Psoas muscle (tissue), 8 donors: ENCODE measurements around the gene GLYATL1B. TPM values are rescaled to one million over a fixed set of nuclear protein-coding genes. Genes with fewer than 3 reads are reported as not detected.
A peak's percentile ranks its signal among the peaks of the same experiment; 100 is the strongest.

Experiments used
- ATAC-seq, 4 donors: fragments of 200-7000 bp; cut with Tn5 transposase; one replicate each; pipeline ENCODE4 v1.9.1; 2020; ENCODE audit warnings: moderate library complexity in 3 of 4, mild to moderate bottlenecking in 2 of 4
- DNase-seq, 2 donors: peaks; one replicate each; pipeline ENCODE4 v3.0.0-alpha.2; 2020
- H3K27ac ChIP-seq: fragments of 200-600 bp; one replicate; pipeline ENCODE4 v1.8.0; 2022
- H3K27me3 ChIP-seq, 3 donors: fragments of 200-600 bp in 1 of 3; one replicate each; pipeline versions ENCODE4 v1.6.1 to v1.8.0; 2013 to 2022; ENCODE audit warnings: low read length in 2 of 3, mild to moderate bottlenecking in 2 of 3, moderate library complexity in 1 of 3; ENCODE audit not compliant: insufficient read depth in 3 of 3
- H3K36me3 ChIP-seq, 2 donors: fragments of 200-600 bp in 1 of 2; one replicate each; pipeline versions ENCODE4 v1.6.1 to v1.8.0; 2013 to 2022; ENCODE audit warnings: low read depth in 1 of 2, mild to moderate bottlenecking in 1 of 2, moderate library complexity in 1 of 2; ENCODE audit not compliant: insufficient read depth in 1 of 2
- H3K4me1 ChIP-seq: fragments of 200-600 bp; one replicate; pipeline ENCODE4 v1.8.0; 2022
- H3K4me3 ChIP-seq: fragments of 200-600 bp; one replicate; pipeline ENCODE4 v1.8.0; 2022; ENCODE audit warnings: mild to moderate bottlenecking
- H3K9me3 ChIP-seq: fragments of 200-600 bp; one replicate; pipeline ENCODE4 v1.8.0; 2022
- WGBS, 3 donors: extraction: QIAGEN DNeasy Blood & Tissue Kit; methylation state at CpG; one replicate each; pipeline versions ENCODE4 v1.1.6 to v1.1.7; 2013; 5-methylcytosine and 5-hydroxymethylcytosine counted together
- intact Hi-C, 2 donors: fragments of 100-400 bp; cut with DNase I; formaldehyde crosslinking; loops; one replicate each; pipeline versions ENCODE4 v1.11.0 to v1.14.2; 2022
- polyA plus RNA-seq, 3 donors: library from polyadenylated mRNA; stranded (reverse); fragments of 200-250 nt; gene quantifications; one replicate each; pipeline ENCODE4 v1.2.3, GENCODE V29; 2013
- total RNA-seq, 4 donors: library from RNA; stranded (reverse); fragmentation: NEBNext Ultra II Directional in 2 of 4; extraction: Animal tissue kit (Norgen Biotek cat#: 25700) in 2 of 4; gene quantifications; one replicate each; pipeline versions ENCODE4 v1.2.1 to v1.2.4, GENCODE V29; 2021 to 2023
- TF ChIP-seq, protein P1 (sequence below): fragments of 200-600 bp; IDR thresholded peaks from one replicate; pipeline ENCODE4 v1.8.0; 2022; ENCODE audit warnings: antibody characterized with exemption
- donor health status: healthy with polysubstance abuse.
- donor health status: DM: no; HTN: no; CAD: no; lungs with moderate emphysema.
- donor health status: Bipolar disorder and iron deficiency.
- donor health status: healthy.
- donor health status: DM: yes; HTN: yes; CAD: no.
- donor health status: DM: no; HTN: no; CAD: no.
- donor health status: DM: no; HTN: no; CAD: no.
- donor health status: DM: yes; HTN: yes; CAD: no.

GLYATL1B gene
- total and polyA plus RNA-seq, 7 donors: not detected

DNA sequence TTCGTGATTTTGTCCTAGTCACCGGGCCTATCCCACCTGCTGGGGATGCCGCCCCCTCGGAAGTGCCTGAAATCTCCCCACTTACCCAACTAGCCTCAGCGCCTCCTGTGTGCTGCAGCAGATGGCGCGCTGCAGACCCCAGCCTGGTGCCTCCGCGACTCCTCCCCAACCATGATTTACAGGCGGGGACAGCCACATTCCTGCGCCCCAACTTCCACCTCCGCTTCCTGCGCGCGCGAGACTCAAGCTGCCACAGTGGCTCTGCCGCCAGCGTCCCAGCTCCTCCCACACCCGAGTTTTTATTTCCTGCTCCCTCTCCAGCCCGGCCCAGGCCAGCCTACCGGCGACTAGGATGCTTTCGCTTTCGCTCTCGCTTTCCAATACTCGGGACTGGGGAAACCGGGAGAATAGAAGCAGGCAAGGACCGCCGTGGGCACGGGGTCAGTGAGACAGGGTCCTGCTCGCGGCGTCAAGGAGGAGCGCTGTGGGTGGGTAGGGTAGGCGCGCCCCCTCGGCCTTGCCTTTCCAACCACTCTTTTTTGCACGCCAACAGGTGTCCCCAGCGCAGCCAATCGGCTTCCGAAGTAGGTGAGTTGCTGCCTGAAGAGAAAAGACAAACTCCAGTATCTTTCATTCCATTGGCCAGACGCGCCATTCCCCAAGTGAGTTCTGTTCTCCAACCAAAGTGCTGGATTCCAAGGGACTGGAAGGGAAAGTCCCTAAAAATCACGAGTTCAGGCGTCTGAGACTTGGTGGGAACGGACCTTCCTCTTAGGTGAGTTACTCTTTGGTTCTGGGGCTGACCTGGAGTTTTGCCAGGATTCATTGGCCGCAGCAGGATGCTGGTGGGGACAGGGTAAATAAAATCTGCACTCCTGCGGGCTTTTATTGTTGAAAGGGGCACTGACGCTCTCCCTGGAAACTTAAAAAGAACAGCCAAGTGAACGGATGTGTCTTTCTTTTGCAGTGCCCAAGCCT is 56.7 kb downstream of the GLYATL1B start, which contains the start of gene FAM111A:
Gene FAM111A (plus strand): TSS at position 327 of the 978 bp plus-strand sequence. CDS start 6,017 bp downstream, outside the sequence.
- Histone ChIP-seq H3K9me3 (no peaks in the 10 kb centered on the region), H3K36me3 (no peaks in the 10 kb centered on the region), H3K27me3 (no peaks in the 10 kb centered on the region), H3K4me3 (peak within 1 kb of the TSS; percentile 91), H3K4me1 (peaks cover 12% of the 10 kb centered on the region), H3K27ac (peak within 1 kb of the TSS; percentile 80)
- peak; percentile 84 to 88 (median 87) for ATAC-seq
- 0 to 1% (median 0%) methylated on average over 50 of the region's 50 CpGs for WGBS, 3 donors
- DNase-seq: peak; percentile 85 to 89
- intact Hi-C loops: no loop called here
- TF ChIP-seq, protein P1, sequence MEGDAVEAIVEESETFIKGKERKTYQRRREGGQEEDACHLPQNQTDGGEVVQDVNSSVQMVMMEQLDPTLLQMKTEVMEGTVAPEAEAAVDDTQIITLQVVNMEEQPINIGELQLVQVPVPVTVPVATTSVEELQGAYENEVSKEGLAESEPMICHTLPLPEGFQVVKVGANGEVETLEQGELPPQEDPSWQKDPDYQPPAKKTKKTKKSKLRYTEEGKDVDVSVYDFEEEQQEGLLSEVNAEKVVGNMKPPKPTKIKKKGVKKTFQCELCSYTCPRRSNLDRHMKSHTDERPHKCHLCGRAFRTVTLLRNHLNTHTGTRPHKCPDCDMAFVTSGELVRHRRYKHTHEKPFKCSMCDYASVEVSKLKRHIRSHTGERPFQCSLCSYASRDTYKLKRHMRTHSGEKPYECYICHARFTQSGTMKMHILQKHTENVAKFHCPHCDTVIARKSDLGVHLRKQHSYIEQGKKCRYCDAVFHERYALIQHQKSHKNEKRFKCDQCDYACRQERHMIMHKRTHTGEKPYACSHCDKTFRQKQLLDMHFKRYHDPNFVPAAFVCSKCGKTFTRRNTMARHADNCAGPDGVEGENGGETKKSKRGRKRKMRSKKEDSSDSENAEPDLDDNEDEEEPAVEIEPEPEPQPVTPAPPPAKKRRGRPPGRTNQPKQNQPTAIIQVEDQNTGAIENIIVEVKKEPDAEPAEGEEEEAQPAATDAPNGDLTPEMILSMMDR: no peak

DNA sequence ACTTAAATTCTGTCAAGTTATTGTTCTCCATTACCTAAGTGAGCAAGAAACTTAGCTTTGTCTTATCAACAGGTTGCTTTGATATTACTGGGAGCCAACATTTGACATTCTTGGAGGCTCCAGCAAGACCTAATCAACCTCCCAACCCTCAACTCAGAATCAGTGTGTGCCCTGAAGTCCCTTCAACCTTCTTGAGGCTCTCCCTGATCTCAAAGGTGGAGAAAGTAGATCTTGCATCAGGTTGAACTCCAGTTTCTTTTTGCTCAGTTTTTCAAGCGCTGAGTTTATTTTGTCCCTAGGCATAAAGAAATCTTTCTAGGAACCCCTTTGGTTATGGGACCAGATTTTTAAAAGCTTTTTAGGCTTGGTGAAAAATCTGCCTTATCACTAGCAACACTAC is 58.0 kb downstream of the GLYATL1B start:
- H3K9me3 ChIP-seq: no peaks in the 10 kb centered on the region
- intact Hi-C loops: no loop called here
- peak overlapping the region; percentile 50 for H3K27ac ChIP-seq
- TF ChIP-seq, protein P1: no peak
- no peaks in the 10 kb centered on the region for H3K36me3 ChIP-seq
- WGBS, 3 donors: 82 to 94% (median 85%) methylated on average over 1 of the region's 1 CpG
- peak overlapping the region; percentile 91 for H3K4me3 ChIP-seq
- H3K4me1 ChIP-seq: peaks cover 12% of the 10 kb centered on the region
- no peaks in the 10 kb centered on the region for H3K27me3 ChIP-seq
- ATAC-seq (no peak), DNase-seq (no peak)

Other genes starting within 250 kb of the GLYATL1B start
- not detected for gene GLYATL2, start 241.6 kb upstream of the GLYATL1B start, total RNA-seq
- gene GLYATL2, start 241.6 kb upstream of the GLYATL1B start, polyA plus RNA-seq: not detected
- gene GLYATL1, start 146.8 kb upstream of the GLYATL1B start, total RNA-seq: not detected
- not detected for gene GLYATL1, start 146.8 kb upstream of the GLYATL1B start, polyA plus RNA-seq
- gene FAM111B, start 20.9 kb downstream of the GLYATL1B start, total RNA-seq: under 1 TPM in 2 of 4 donors, not detected in 2; 0.06 to 0.09 TPM
- gene FAM111B, start 20.9 kb downstream of the GLYATL1B start, polyA plus RNA-seq: under 1 TPM; 0.01 to 0.05 (median 0.04) TPM
- 1 to 10 TPM; 2.6 to 3.4 (median 3.1) TPM for gene FAM111A, start 56.5 kb downstream of the GLYATL1B start, total RNA-seq
- 1 to 10 TPM in 2 of 3 donors, under 1 TPM in 1; 0.91 to 5.2 (median 1.7) TPM for gene FAM111A, start 56.5 kb downstream of the GLYATL1B start, polyA plus RNA-seq
- gene DTX4, start 85.8 kb downstream of the GLYATL1B start, total RNA-seq: 1 to 10 TPM; 1.2 to 2.7 (median 2.3) TPM
- under 1 TPM; 0.46 to 0.65 (median 0.60) TPM for gene DTX4, start 85.8 kb downstream of the GLYATL1B start, polyA plus RNA-seq
- 1 to 10 TPM; 3.8 to 6.1 (median 5.0) TPM for gene MPEG1, start 126.6 kb downstream of the GLYATL1B start, total RNA-seq
- 1 to 10 TPM in 1 of 3 donors, under 1 TPM in 2; 0.82 to 1.8 (median 0.90) TPM for gene MPEG1, start 126.6 kb downstream of the GLYATL1B start, polyA plus RNA-seq